ENCODE data around the gene CPTP. TPM values are rescaled to one million over a fixed set of nuclear protein-coding genes. Genes with fewer than 3 reads are reported as not detected.

Gene CPTP
- total and polyA plus RNA-seq, 9 donors, result 12.5 to 19.6 (median 16.9) TPM

DNA sequence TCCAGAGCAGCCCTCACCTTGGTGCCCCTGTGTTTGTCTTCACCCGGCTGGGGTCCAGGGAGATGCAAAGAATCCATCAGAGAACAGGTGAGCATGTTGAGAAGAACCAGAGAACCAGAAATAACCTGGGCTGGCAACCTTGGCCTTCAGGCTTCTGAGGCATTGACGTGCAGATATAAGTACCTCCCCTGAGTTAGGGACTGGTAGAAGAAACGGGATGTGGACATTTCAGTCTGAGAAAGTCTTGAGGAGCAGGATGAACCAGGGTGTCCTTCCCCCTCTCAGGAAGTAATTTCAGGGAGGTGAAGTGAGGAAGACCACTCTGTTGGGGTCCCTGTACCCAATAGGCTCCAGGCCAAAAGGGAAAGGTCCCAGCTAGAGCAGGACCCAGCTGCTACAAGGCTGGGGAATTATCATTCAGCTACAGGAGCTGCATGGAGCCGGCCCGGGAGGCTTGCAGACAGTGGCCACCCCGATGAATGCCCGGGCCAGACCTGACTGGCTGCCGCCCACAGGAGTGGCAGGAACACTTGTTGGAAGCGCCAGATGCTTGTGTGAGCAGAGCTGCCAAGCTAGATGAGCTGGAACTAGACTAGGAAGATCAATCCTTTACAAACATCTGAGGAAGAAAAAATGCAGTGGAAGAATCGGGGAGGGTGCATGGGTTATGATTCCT, 52.1 kb downstream of the CPTP start:
- Histone ChIP-seq H3K27ac (ENCODE audit: low read length) (no peak overlapping the region), H3K9me3 (replicated peaks; ENCODE audit: control insufficient read depth, low read depth, low read length) (no peaks in the 10 kb centered on the region), H3K4me1 (ENCODE audit: control insufficient read depth, insufficient read depth, low read length) (peaks cover 27% of the 10 kb centered on the region), H3K4me3 (ENCODE audit: low read length) (no peak overlapping the region), H3K36me3 (ENCODE audit: control insufficient read depth, insufficient read depth, low read length) (peaks cover 19% of the 10 kb centered on the region), H3K27me3 (ENCODE audit: control insufficient read depth, insufficient read depth, low read length) (no peaks in the 10 kb centered on the region)
- DNase-seq, result no peak
- WGBS (ENCODE audit: insufficient coverage), result 88% methylated on average over 8 of the region's 10 CpGs

- no peaks in the 10 kb centered on the region for H3K9me3 ChIP-seq (replicated peaks; ENCODE audit: control insufficient read depth, low read depth, low read length)
- H3K36me3 ChIP-seq (ENCODE audit: control insufficient read depth, insufficient read depth, low read length), result peaks cover 18% of the 10 kb centered on the region
- 91% methylated on average over 8 of the region's 16 CpGs for WGBS (ENCODE audit: insufficient coverage)
- H3K4me3 ChIP-seq (ENCODE audit: low read length), result no peak overlapping the region
- no peaks in the 10 kb centered on the region for H3K27me3 ChIP-seq (ENCODE audit: control insufficient read depth, insufficient read depth, low read length)
- H3K27ac ChIP-seq (ENCODE audit: low read length), result no peak overlapping the region
- peaks cover 20% of the 10 kb centered on the region for H3K4me1 ChIP-seq (ENCODE audit: control insufficient read depth, insufficient read depth, low read length)
- no peak for DNase-seq
Measured at GRCh38 chr1:1377540-1378205, 53.1 kb downstream of the CPTP start.

Other genes starting within 250 kb of the CPTP start
- gene C1orf159, start 208.7 kb upstream of the CPTP start, total RNA-seq, result 4.5 TPM
- gene C1orf159, start 208.7 kb upstream of the CPTP start, polyA plus RNA-seq (ENCODE audit: insufficient read depth in 1 of 8, insufficient read length in 8 of 8, low replicate concordance in 1 of 8), result 1 to 10 TPM; 4.5 to 8.4 (median 6.7) TPM
- 0.09 TPM for gene TTLL10, start 150.9 kb upstream of the CPTP start, total RNA-seq
- gene TTLL10, start 150.9 kb upstream of the CPTP start, polyA plus RNA-seq (ENCODE audit: insufficient read depth in 1 of 8, insufficient read length in 8 of 8, low replicate concordance in 1 of 8), result under 1 TPM in 7 of 8 donors, not detected in 1; 0.11 to 0.59 (median 0.37) TPM
- gene TNFRSF18, start 118.2 kb upstream of the CPTP start, total RNA-seq, result 2.7 TPM
- 1 to 10 TPM; 1.8 to 7.4 (median 3.3) TPM for gene TNFRSF18, start 118.2 kb upstream of the CPTP start, polyA plus RNA-seq (ENCODE audit: insufficient read depth in 1 of 8, insufficient read length in 8 of 8, low replicate concordance in 1 of 8)
- gene TNFRSF4, start 110.6 kb upstream of the CPTP start, total RNA-seq, result 3.2 TPM
- 1 to 10 TPM; 1.5 to 3.3 (median 2.0) TPM for gene TNFRSF4, start 110.6 kb upstream of the CPTP start, polyA plus RNA-seq (ENCODE audit: insufficient read depth in 1 of 8, insufficient read length in 8 of 8, low replicate concordance in 1 of 8)
- gene SDF4, start 92.8 kb upstream of the CPTP start, total RNA-seq, result 57.2 TPM
- gene SDF4, start 92.8 kb upstream of the CPTP start, polyA plus RNA-seq (ENCODE audit: insufficient read depth in 1 of 8, insufficient read length in 8 of 8, low replicate concordance in 1 of 8), result 100 to 1,000 TPM in 4 of 8 donors, 10 to 100 TPM in 4; 87.5 to 117 (median 99.6) TPM
- gene B3GALT6, start 92.6 kb upstream of the CPTP start, total RNA-seq, result 19.2 TPM
- gene B3GALT6, start 92.6 kb upstream of the CPTP start, polyA plus RNA-seq (ENCODE audit: insufficient read depth in 1 of 8, insufficient read length in 8 of 8, low replicate concordance in 1 of 8), result 10 to 100 TPM; 19.0 to 22.8 (median 21.4) TPM
- 8.2 TPM for gene C1QTNF12, start 78.1 kb upstream of the CPTP start, total RNA-seq
- 1 to 10 TPM; 1.9 to 8.7 (median 4.5) TPM for gene C1QTNF12, start 78.1 kb upstream of the CPTP start, polyA plus RNA-seq (ENCODE audit: insufficient read depth in 1 of 8, insufficient read length in 8 of 8, low replicate concordance in 1 of 8)
- gene UBE2J2, start 50.9 kb upstream of the CPTP start, total RNA-seq, result 29.6 TPM
- gene UBE2J2, start 50.9 kb upstream of the CPTP start, polyA plus RNA-seq (ENCODE audit: insufficient read depth in 1 of 8, insufficient read length in 8 of 8, low replicate concordance in 1 of 8), result 10 to 100 TPM; 36.0 to 48.3 (median 41.5) TPM
- 2.9 TPM for gene SCNN1D, start 44.4 kb upstream of the CPTP start, total RNA-seq
- 1 to 10 TPM; 2.9 to 8.5 (median 4.8) TPM for gene SCNN1D, start 44.4 kb upstream of the CPTP start, polyA plus RNA-seq (ENCODE audit: insufficient read depth in 1 of 8, insufficient read length in 8 of 8, low replicate concordance in 1 of 8)
- gene ACAP3, start 16.9 kb upstream of the CPTP start, total RNA-seq, result 29.0 TPM
- gene ACAP3, start 16.9 kb upstream of the CPTP start, polyA plus RNA-seq (ENCODE audit: insufficient read depth in 1 of 8, insufficient read length in 8 of 8, low replicate concordance in 1 of 8), result 10 to 100 TPM; 28.2 to 63.5 (median 52.3) TPM
- 7.8 TPM for gene PUSL1, start 16.2 kb upstream of the CPTP start, total RNA-seq
- gene PUSL1, start 16.2 kb upstream of the CPTP start, polyA plus RNA-seq (ENCODE audit: insufficient read depth in 1 of 8, insufficient read length in 8 of 8, low replicate concordance in 1 of 8), result 1 to 10 TPM; 6.1 to 8.6 (median 7.2) TPM
- 55.9 TPM for gene INTS11, start 142 bp upstream of the CPTP start, total RNA-seq
- gene INTS11, start 142 bp upstream of the CPTP start, polyA plus RNA-seq (ENCODE audit: insufficient read depth in 1 of 8, insufficient read length in 8 of 8, low replicate concordance in 1 of 8), result 100 to 1,000 TPM in 1 of 8 donors, 10 to 100 TPM in 7; 69.3 to 100 (median 86.6) TPM
- gene TAS1R3, start 6.5 kb downstream of the CPTP start, total RNA-seq, result 2.4 TPM
- 1 to 10 TPM in 7 of 8 donors, under 1 TPM in 1; 0.96 to 3.8 (median 2.4) TPM for gene TAS1R3, start 6.5 kb downstream of the CPTP start, polyA plus RNA-seq (ENCODE audit: insufficient read depth in 1 of 8, insufficient read length in 8 of 8, low replicate concordance in 1 of 8)
- 45.8 TPM for gene DVL1, start 24.6 kb downstream of the CPTP start, total RNA-seq
- 10 to 100 TPM; 38.2 to 50.5 (median 46.7) TPM for gene DVL1, start 24.6 kb downstream of the CPTP start, polyA plus RNA-seq (ENCODE audit: insufficient read depth in 1 of 8, insufficient read length in 8 of 8, low replicate concordance in 1 of 8)
- gene MXRA8, start 33.8 kb downstream of the CPTP start, total RNA-seq, result 87.9 TPM
- gene MXRA8, start 33.8 kb downstream of the CPTP start, polyA plus RNA-seq (ENCODE audit: insufficient read depth in 1 of 8, insufficient read length in 8 of 8, low replicate concordance in 1 of 8), result 100 to 1,000 TPM in 1 of 8 donors, 10 to 100 TPM in 7; 56.2 to 113 (median 83.5) TPM
- gene AURKAIP1, start 50.4 kb downstream of the CPTP start, total RNA-seq, result 74.8 TPM
- gene AURKAIP1, start 50.4 kb downstream of the CPTP start, polyA plus RNA-seq (ENCODE audit: insufficient read depth in 1 of 8, insufficient read length in 8 of 8, low replicate concordance in 1 of 8), result 10 to 100 TPM; 66.7 to 93.6 (median 74.7) TPM
- 124 TPM for gene CCNL2, start 74.5 kb downstream of the CPTP start, total RNA-seq
- 100 to 1,000 TPM; 101 to 205 (median 156) TPM for gene CCNL2, start 74.5 kb downstream of the CPTP start, polyA plus RNA-seq (ENCODE audit: insufficient read depth in 1 of 8, insufficient read length in 8 of 8, low replicate concordance in 1 of 8)
- gene MRPL20, start 82.5 kb downstream of the CPTP start, total RNA-seq, result 99.3 TPM
- 100 to 1,000 TPM in 5 of 8 donors, 10 to 100 TPM in 3; 97.9 to 121 (median 105) TPM for gene MRPL20, start 82.5 kb downstream of the CPTP start, polyA plus RNA-seq (ENCODE audit: insufficient read depth in 1 of 8, insufficient read length in 8 of 8, low replicate concordance in 1 of 8)
- gene ANKRD65, start 96.5 kb downstream of the CPTP start, total RNA-seq, result 13.9 TPM
- gene ANKRD65, start 96.5 kb downstream of the CPTP start, polyA plus RNA-seq (ENCODE audit: insufficient read depth in 1 of 8, insufficient read length in 8 of 8, low replicate concordance in 1 of 8), result 10 to 100 TPM; 10.6 to 24.1 (median 16.8) TPM
- gene VWA1, start 110.9 kb downstream of the CPTP start, total RNA-seq, result 32.9 TPM
- 10 to 100 TPM; 58.5 to 99.5 (median 68.3) TPM for gene VWA1, start 110.9 kb downstream of the CPTP start, polyA plus RNA-seq (ENCODE audit: insufficient read depth in 1 of 8, insufficient read length in 8 of 8, low replicate concordance in 1 of 8)
- gene ATAD3C, start 124.9 kb downstream of the CPTP start, total RNA-seq, result 0.22 TPM
- 1 to 10 TPM in 3 of 8 donors, under 1 TPM in 5; 0.28 to 1.2 (median 0.49) TPM for gene ATAD3C, start 124.9 kb downstream of the CPTP start, polyA plus RNA-seq (ENCODE audit: insufficient read depth in 1 of 8, insufficient read length in 8 of 8, low replicate concordance in 1 of 8)
- 13.7 TPM for gene ATAD3B, start 147.0 kb downstream of the CPTP start, total RNA-seq
- gene ATAD3B, start 147.0 kb downstream of the CPTP start, polyA plus RNA-seq (ENCODE audit: insufficient read depth in 1 of 8, insufficient read length in 8 of 8, low replicate concordance in 1 of 8), result 10 to 100 TPM in 7 of 8 donors, 1 to 10 TPM in 1; 9.6 to 16.5 (median 14.5) TPM
- 13.5 TPM for gene ATAD3A, start 187.4 kb downstream of the CPTP start, total RNA-seq
- gene ATAD3A, start 187.4 kb downstream of the CPTP start, polyA plus RNA-seq (ENCODE audit: insufficient read depth in 1 of 8, insufficient read length in 8 of 8, low replicate concordance in 1 of 8), result 10 to 100 TPM; 15.8 to 22.0 (median 20.6) TPM
- 3.5 TPM for gene TMEM240, start 215.8 kb downstream of the CPTP start, total RNA-seq
- gene TMEM240, start 215.8 kb downstream of the CPTP start, polyA plus RNA-seq (ENCODE audit: insufficient read depth in 1 of 8, insufficient read length in 8 of 8, low replicate concordance in 1 of 8), result 1 to 10 TPM; 3.6 to 9.2 (median 4.9) TPM

Data from muscle of leg (tissue), 11 donors.